ENCODE results near the gene SLC17A6. TPM values are rescaled to one million over a fixed set of nuclear protein-coding genes. Genes with fewer than 3 reads are reported as not detected.

Gene SLC17A6
- not detected for polyA plus RNA-seq (2012; ENCODE audit: insufficient read depth, insufficient read length)

- H3K4me3 ChIP-seq (ENCODE audit: low read length): no peak within 1 kb of the TSS
- peak; percentile 34 for DNase-seq (ENCODE audit: low read depth, low spot score)
These were observed at the start of gene SLC17A6 for GRCh38 chr11:22337596-22338485. TSS of gene SLC17A6 (plus strand) at chr11:22338381. CDS start at chr11:22338534, 153 bp downstream.

- no peak for DNase-seq (ENCODE audit: low read depth, low spot score)
- no peak overlapping the region for H3K4me3 ChIP-seq (ENCODE audit: low read length)
These were observed 35.8 kb upstream of the SLC17A6 start for GRCh38 chr11:22302368-22302767.

- DNase-seq (ENCODE audit: low read depth, low spot score): peak; percentile 28
These were observed 33.7 kb upstream of the SLC17A6 start for GRCh38 chr11:22304337-22304961.

GRCh38 chr11:22317656-22318055 lies 20.5 kb upstream of the SLC17A6 start:
- no peak overlapping the region for H3K4me3 ChIP-seq (ENCODE audit: low read length)

More at GRCh38 chr11:22304337-22304961, 33.7 kb upstream of the SLC17A6 start:
- H3K4me3 ChIP-seq (ENCODE audit: low read length): no peak overlapping the region

GRCh38 chr11:22331771-22332170 lies 6.4 kb upstream of the SLC17A6 start:
- no peak overlapping the region for H3K4me3 ChIP-seq (ENCODE audit: low read length)
- DNase-seq (ENCODE audit: low read depth, low spot score): no peak

More at GRCh38 chr11:22317656-22318055, 20.5 kb upstream of the SLC17A6 start:
- DNase-seq (ENCODE audit: low read depth, low spot score): no peak

- H3K4me3 ChIP-seq (ENCODE audit: low read length): no peak overlapping the region
- DNase-seq (ENCODE audit: low read depth, low spot score): no peak
These were observed 1.6 kb upstream of the SLC17A6 start for GRCh38 chr11:22336587-22336986.

- H3K4me3 ChIP-seq (ENCODE audit: low read length): no peak overlapping the region
- DNase-seq (ENCODE audit: low read depth, low spot score): no peak
These were observed 1.4 kb downstream of the SLC17A6 start for GRCh38 chr11:22339611-22340010.

GRCh38 chr11:22340235-22340634 lies 2.1 kb downstream of the SLC17A6 start:
- no peak for DNase-seq (ENCODE audit: low read depth, low spot score)
- no peak overlapping the region for H3K4me3 ChIP-seq (ENCODE audit: low read length)

GRCh38 chr11:22340701-22341587 lies 2.8 kb downstream of the SLC17A6 start:
- no peak overlapping the region for H3K4me3 ChIP-seq (ENCODE audit: low read length)
- no peak for DNase-seq (ENCODE audit: low read depth, low spot score)

GRCh38 chr11:22341588-22341931 lies 3.4 kb downstream of the SLC17A6 start:
- no peak overlapping the region for H3K4me3 ChIP-seq (ENCODE audit: low read length)
- no peak for DNase-seq (ENCODE audit: low read depth, low spot score)

- H3K4me3 ChIP-seq (ENCODE audit: low read length): no peak overlapping the region
- DNase-seq (ENCODE audit: low read depth, low spot score): no peak
These were observed 4.2 kb downstream of the SLC17A6 start for GRCh38 chr11:22342211-22343031.

GRCh38 chr11:22343032-22343324 lies 4.8 kb downstream of the SLC17A6 start:
- no peak for DNase-seq (ENCODE audit: low read depth, low spot score)
- H3K4me3 ChIP-seq (ENCODE audit: low read length): no peak overlapping the region

- H3K4me3 ChIP-seq (ENCODE audit: low read length): no peak overlapping the region
These were observed 5.3 kb downstream of the SLC17A6 start for GRCh38 chr11:22343371-22344032.

GRCh38 chr11:22344081-22344480 lies 5.9 kb downstream of the SLC17A6 start:
- DNase-seq (ENCODE audit: low read depth, low spot score): no peak
- no peak overlapping the region for H3K4me3 ChIP-seq (ENCODE audit: low read length)

More at GRCh38 chr11:22343371-22344032, 5.3 kb downstream of the SLC17A6 start:
- no peak for DNase-seq (ENCODE audit: low read depth, low spot score)

GRCh38 chr11:22346282-22346681 lies 8.1 kb downstream of the SLC17A6 start:
- no peak for DNase-seq (ENCODE audit: low read depth, low spot score)
- H3K4me3 ChIP-seq (ENCODE audit: low read length): no peak overlapping the region

- no peak overlapping the region for H3K4me3 ChIP-seq (ENCODE audit: low read length)
- DNase-seq (ENCODE audit: low read depth, low spot score): no peak
These were observed 9.8 kb downstream of the SLC17A6 start for GRCh38 chr11:22347857-22348487.

- no peak for DNase-seq (ENCODE audit: low read depth, low spot score)
- H3K4me3 ChIP-seq (ENCODE audit: low read length): no peak overlapping the region
These were observed 11.3 kb downstream of the SLC17A6 start for GRCh38 chr11:22349491-22349890.

GRCh38 chr11:22359295-22359694 lies 21.1 kb downstream of the SLC17A6 start:
- no peak overlapping the region for H3K4me3 ChIP-seq (ENCODE audit: low read length)
- DNase-seq (ENCODE audit: low read depth, low spot score): no peak

Data from Jurkat, Clone E6-1 (cell line).